H7 (cell line): ENCODE data around the gene COASY. TPM values are rescaled to one million over a fixed set of nuclear protein-coding genes. Genes with fewer than 3 reads are reported as not detected.
"Not testable (repeated sequence)": the region's sequence is repeated elsewhere in the genome, so short reads cannot be mapped to it uniquely, and the experiment has no call there.

Experiments used
- DNase-seq: peaks from one replicate; pipeline ENCODE4 v3.0.0; 2012
- H3K27me3 ChIP-seq: 2 replicates; pipeline ENCODE4 v1.6.0; 2011; ENCODE audit warnings: mild to moderate bottlenecking, low read length; ENCODE audit not compliant: control insufficient read depth, insufficient read depth
- H3K36me3 ChIP-seq: replicated peaks from 2 replicates; pipeline ENCODE4 v1.5.1; 2011; ENCODE audit warnings: low read length; ENCODE audit not compliant: control insufficient read depth, insufficient read depth
- H3K4me3 ChIP-seq: 2 replicates; pipeline ENCODE4 v1.5.1; 2011; ENCODE audit warnings: low read depth, mild to moderate bottlenecking, control low read depth, low read length, moderate library complexity; ENCODE audit not compliant: insufficient read depth
- total RNA-seq: library from RNA; depleted of rRNA; stranded (reverse); fragments of >200 nt; shearing (Covaris generic); gene quantifications from 2 replicates; pipeline ENCODE4 v1.2.3, GENCODE V29; 2014; rRNA removed

COASY gene
- total RNA-seq, 1 experiment from 2014 or later, result 59.2 TPM

- Histone ChIP-seq H3K4me3 (no peak overlapping the region), H3K27me3 (no peaks in the 10 kb centered on the region), H3K36me3 (peaks cover 5% of the 10 kb centered on the region)
- no peak for DNase-seq
These were observed 29.5 kb downstream of the COASY start for GRCh38 chr17:42591411-42591810.

- Histone ChIP-seq H3K4me3 (no peak overlapping the region), H3K27me3 (no peaks in the 10 kb centered on the region), H3K36me3 (no peaks in the 10 kb centered on the region)
- DNase-seq, result no peak
These were observed 34.4 kb downstream of the COASY start for GRCh38 chr17:42596386-42596785.

GRCh38 chr17:42598905-42599304, 37.0 kb downstream of the COASY start:
- no peak for DNase-seq
- Histone ChIP-seq H3K36me3 (no peaks in the 10 kb centered on the region), H3K4me3 (no peak overlapping the region), H3K27me3 (no peaks in the 10 kb centered on the region)

- no peaks in the 10 kb centered on the region for H3K27me3 ChIP-seq
- H3K4me3 ChIP-seq, result no peak overlapping the region
- no peaks in the 10 kb centered on the region for H3K36me3 ChIP-seq
- DNase-seq, result no peak
These were observed 41.4 kb downstream of the COASY start for GRCh38 chr17:42603318-42603717.

GRCh38 chr17:42607769-42608168, 45.8 kb downstream of the COASY start:
- no peak overlapping the region for H3K4me3 ChIP-seq
- H3K27me3 ChIP-seq, result no peaks in the 10 kb centered on the region
- peaks cover 12% of the 10 kb centered on the region for H3K36me3 ChIP-seq
- DNase-seq, result no peak

- H3K27me3 ChIP-seq, result no peaks in the 10 kb centered on the region
- peaks cover 15% of the 10 kb centered on the region for H3K36me3 ChIP-seq
- DNase-seq, result no peak
- H3K4me3 ChIP-seq, result peak overlapping the region; percentile 97
These were observed 46.6 kb downstream of the COASY start for GRCh38 chr17:42608305-42609181.

GRCh38 chr17:42609182-42609813, 47.4 kb downstream of the COASY start, which contains the start of the genes RETREG3 and TUBG1:
Gene RETREG3 (minus strand): TSS chr17:42609374. CDS start chr17:42609324, 50 bp downstream.
Gene TUBG1 (plus strand): TSS chr17:42609683. CDS start chr17:42609738, 55 bp downstream.
- H3K27me3 ChIP-seq, result no peaks in the 10 kb centered on the region
- peak within 1 kb of the TSS; percentile 99 for H3K4me3 ChIP-seq
- peaks cover 19% of the 10 kb centered on the region for H3K36me3 ChIP-seq
- peak; percentile 100 for DNase-seq

GRCh38 chr17:42609814-42610801, 48.2 kb downstream of the COASY start:
- DNase-seq, result peak; percentile 79
- H3K27me3 ChIP-seq, result not testable (repeated sequence)
- Histone ChIP-seq H3K4me3 (peak overlapping the region; percentile 99), H3K36me3 (peaks cover 26% of the 10 kb centered on the region)

GRCh38 chr17:42612013-42612412, 50.1 kb downstream of the COASY start:
- H3K4me3 ChIP-seq, result no peak overlapping the region

GRCh38 chr17:42613699-42614295, 51.8 kb downstream of the COASY start:
- no peaks in the 10 kb centered on the region for H3K27me3 ChIP-seq
- H3K36me3 ChIP-seq, result peaks cover 31% of the 10 kb centered on the region
- no peak overlapping the region for H3K4me3 ChIP-seq
- no peak for DNase-seq

More at GRCh38 chr17:42612013-42612412, 50.1 kb downstream of the COASY start:
- DNase-seq, result no peak
- Histone ChIP-seq H3K36me3 (peaks cover 31% of the 10 kb centered on the region), H3K27me3 (no peaks in the 10 kb centered on the region)

Other genes starting within 250 kb of the COASY start
- 54.6 and 101 TPM in 2 replicates for gene STAT3, start 173.7 kb upstream of the COASY start, total RNA-seq
- 18.6 and 26.9 TPM in 2 replicates for gene CAVIN1, start 138.9 kb upstream of the COASY start, total RNA-seq
- 21.0 and 21.7 TPM in 2 replicates for gene ATP6V0A1, start 103.3 kb upstream of the COASY start, total RNA-seq
- 36.9 and 43.9 TPM in 2 replicates for gene NAGLU, start 25.9 kb upstream of the COASY start, total RNA-seq
- gene HSD17B1, start 9.2 kb upstream of the COASY start, total RNA-seq, result 1.1 and 2.9 TPM in 2 replicates
- 29.4 and 35.0 TPM in 2 replicates for gene MLX, start 5.0 kb downstream of the COASY start, total RNA-seq
- 14.7 and 17.0 TPM in 2 replicates for gene PSMC3IP, start 15.6 kb downstream of the COASY start, total RNA-seq
- gene RETREG3, start 47.2 kb downstream of the COASY start, total RNA-seq, result 39.4 and 51.7 TPM in 2 replicates
- gene TUBG1, start 47.5 kb downstream of the COASY start, total RNA-seq, result 147 and 158 TPM in 2 replicates
- gene TUBG2, start 97.1 kb downstream of the COASY start, total RNA-seq, result 15.0 and 20.5 TPM in 2 replicates
- 37.2 and 47.2 TPM in 2 replicates for gene PLEKHH3, start 114.8 kb downstream of the COASY start, total RNA-seq
- 4.8 and 6.2 TPM in 2 replicates for gene CCR10, start 119.7 kb downstream of the COASY start, total RNA-seq
- 6.1 and 12.0 TPM in 2 replicates for gene CNTNAP1, start 120.4 kb downstream of the COASY start, total RNA-seq
- 13.9 and 26.4 TPM in 2 replicates for gene EZH1, start 182.9 kb downstream of the COASY start, total RNA-seq
- gene RAMP2, start 199.1 kb downstream of the COASY start, total RNA-seq, result 10.8 and 13.5 TPM in 2 replicates
- 146 and 152 TPM in 2 replicates for gene VPS25, start 211.3 kb downstream of the COASY start, total RNA-seq
- gene WNK4, start 218.5 kb downstream of the COASY start, total RNA-seq, result 0.24 and 0.44 TPM in 2 replicates
- 75.9 and 89.7 TPM in 2 replicates for gene COA3, start 236.6 kb downstream of the COASY start, total RNA-seq
- gene CNTD1, start 236.7 kb downstream of the COASY start, total RNA-seq, result 0.17 TPM in 1 of 2 replicates, not detected in the other